Lung microvascular endothelial cell (primary cell): ENCODE measurements around the gene TJP2. TPM values are rescaled to one million over a fixed set of nuclear protein-coding genes. Genes with fewer than 3 reads are reported as not detected.
"Not testable (repeated sequence)": the region's sequence is repeated elsewhere in the genome, so short reads cannot be mapped to it uniquely, and the experiment has no call there.

Source experiments
- DNase-seq, 2 donors: peaks; one replicate each; pipeline versions ENCODE4 v3.0.0 to v3.0.0-alpha.2; 2010; ENCODE audit warnings: low read depth in 2 of 2
- total RNA-seq: library from RNA; depleted of rRNA; stranded (reverse); fragments of >200 nt; gene quantifications from 2 replicates; pipeline ENCODE4 v1.2.1, GENCODE V29; 2014

The TJP2 gene
- total RNA-seq, 1 donor from 2014 or later: 48.4 TPM

DNA sequence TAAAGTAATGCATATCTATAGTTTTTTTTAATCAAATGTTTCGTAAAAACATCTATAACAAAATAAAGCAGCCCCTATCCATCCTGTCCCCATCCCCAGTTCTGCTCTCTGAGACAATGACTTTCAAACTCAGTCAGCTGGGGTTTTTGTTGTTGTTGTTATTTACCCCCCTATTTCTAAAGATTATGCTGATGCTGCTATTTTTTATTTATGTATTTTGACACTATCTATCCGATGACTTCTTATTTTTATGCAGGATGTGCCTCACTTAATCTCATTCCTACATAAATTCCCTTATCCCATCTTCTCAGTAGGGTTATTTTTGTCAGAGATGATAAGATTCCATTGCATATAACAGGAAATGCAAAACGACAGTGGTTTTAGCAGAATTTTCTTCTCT, 105.7 kb downstream of the TJP2 start:
- DNase-seq: no peak

- no peak for DNase-seq
These were observed 108.9 kb downstream of the TJP2 start for GRCh38 chr9:69283003-69283402.

DNA sequence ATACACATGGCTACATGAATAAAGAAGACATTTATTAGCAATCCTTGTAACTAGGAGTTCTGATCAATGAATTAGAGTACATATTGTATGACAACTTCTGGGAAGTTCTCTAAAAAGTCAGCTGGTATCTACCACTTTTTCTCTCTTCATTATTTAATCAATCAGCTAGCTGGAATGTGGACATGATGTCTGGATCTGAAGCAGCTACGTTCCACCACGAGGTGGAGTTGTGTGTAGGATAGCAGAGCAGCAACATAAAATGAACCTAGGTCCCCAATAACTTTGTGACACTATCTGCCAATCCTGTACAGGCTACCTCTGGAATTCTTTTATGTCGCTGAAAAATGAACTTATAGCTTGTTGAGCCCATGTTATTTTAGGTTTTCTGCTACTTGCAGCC, 118.0 kb downstream of the TJP2 start:
- no peak for DNase-seq

DNA sequence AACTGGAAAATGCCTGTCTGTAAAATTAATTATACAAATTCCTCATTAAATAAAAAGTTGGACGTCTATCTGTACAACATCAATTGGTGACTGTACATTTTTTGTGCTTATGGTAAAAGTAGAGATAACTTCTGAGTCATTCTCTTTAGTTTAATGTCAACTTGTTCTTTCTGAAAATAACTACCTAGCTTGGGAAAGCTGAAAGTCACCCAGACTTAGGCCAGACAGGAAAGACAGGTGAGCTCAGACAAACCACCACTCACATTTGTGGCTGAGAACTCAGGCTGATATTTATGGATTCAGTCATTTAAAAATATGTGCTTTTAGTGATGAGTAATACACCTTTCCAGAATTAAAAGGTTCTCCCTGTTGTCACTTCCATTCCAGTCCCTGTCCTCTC, 119.1 kb downstream of the TJP2 start:
- DNase-seq: no peak

- no peak for DNase-seq
These were observed 121.9 kb downstream of the TJP2 start for GRCh38 chr9:69295872-69296552.

DNA sequence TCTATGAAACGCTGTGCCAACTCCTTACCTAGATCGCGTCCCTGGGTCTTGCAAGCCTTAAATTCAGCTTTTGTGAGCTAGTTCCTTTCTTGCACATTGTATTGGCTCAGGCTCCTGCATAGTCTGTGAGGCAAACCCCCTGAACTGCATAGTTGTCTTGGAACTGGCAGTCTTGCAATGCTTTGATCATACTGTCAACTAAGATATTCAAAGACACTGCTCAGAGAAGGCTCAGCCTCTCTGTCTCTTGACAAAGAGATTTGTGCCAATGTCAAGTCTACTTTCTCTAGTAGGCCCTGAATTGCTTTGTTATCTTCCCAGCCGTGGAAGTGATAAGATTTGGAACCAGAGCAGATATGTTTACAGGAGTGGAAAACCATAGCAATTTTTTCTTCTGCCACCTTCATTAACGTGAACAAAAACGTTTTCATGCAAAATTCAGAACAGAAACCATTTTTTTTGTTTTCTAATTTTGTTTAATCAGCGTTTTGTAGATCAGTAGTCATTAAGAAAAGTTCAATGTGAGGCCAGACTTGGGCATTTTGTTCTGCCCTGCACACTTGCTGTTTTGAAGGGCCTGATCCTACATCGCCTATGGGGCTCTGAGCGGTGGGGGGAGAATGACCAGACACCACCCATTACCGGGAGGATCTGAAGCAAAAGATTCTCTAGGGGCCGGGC, 123.4 kb downstream of the TJP2 start:
- DNase-seq: no peak

DNA sequence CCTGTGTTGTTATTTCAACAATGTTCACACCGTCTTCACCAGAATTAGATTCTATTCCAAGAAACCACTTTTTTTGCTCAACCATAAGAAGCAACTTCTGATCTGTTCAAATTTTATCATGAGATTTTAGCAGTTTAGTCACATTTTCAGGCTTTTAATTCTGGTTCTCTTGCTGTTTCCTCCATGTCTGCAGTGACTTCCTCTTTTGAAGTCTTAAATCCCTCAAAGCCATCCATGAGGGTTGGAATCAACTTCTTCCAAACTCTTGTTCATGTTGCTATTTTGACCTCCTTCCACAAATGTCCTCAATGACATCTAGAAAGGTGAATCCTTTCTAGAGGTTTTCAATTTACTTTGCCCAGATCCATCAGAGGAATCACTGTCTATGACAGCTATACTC, 125.2 kb downstream of the TJP2 start:
- no peak for DNase-seq

GRCh38 chr9:69299826-69300225, 125.7 kb downstream of the TJP2 start:
- no peak for DNase-seq

- DNase-seq: no peak
These were observed 129.3 kb downstream of the TJP2 start for GRCh38 chr9:69303331-69303730.

- DNase-seq: not testable (repeated sequence)
These were observed 132.9 kb downstream of the TJP2 start for GRCh38 chr9:69306895-69307445.

- DNase-seq: no peak
These were observed 133.5 kb downstream of the TJP2 start for GRCh38 chr9:69307446-69308205.

GRCh38 chr9:69308206-69308931, 134.3 kb downstream of the TJP2 start:
- no peak for DNase-seq

- DNase-seq: no peak
These were observed 139.1 kb downstream of the TJP2 start for GRCh38 chr9:69313175-69313574.

DNA sequence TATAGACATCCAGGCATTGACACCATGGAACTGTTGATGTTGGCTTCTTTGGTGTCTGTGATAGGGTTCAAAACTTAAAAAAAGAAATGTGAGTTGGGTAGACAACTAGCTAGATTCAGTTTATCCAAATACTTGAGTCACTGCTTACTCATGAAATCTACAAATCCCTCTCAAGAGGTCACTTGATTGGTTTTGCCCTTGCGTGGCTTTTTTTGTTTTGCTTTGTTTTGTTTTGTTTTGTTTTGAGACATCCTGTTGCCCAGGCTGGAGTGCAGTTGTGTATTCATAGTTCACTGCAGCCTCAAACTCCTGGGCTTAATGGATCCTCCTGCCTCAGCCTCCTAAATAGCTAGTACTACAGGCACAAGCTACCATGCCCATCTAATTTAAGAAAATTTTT, 140.5 kb downstream of the TJP2 start:
- DNase-seq: peak in 1 of 2 donors; percentile 14

DNA sequence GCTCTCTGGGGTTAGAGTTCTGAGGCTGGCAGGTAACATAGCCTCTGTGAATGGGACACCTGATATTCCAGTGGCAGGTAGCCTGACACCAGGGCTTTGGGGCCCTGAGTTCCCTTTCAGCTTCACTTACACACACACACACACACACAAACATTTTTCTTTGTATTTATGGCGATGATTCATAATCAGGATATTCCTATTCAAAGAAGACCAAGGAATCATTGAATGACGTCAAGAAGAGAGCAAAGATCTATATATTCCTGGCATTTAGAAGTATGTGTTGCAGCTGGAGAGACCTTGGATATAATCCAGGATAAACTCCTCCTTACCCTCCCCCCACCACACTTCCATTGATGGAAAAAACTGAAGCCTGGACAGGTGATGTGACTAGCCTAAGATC, 143.0 kb downstream of the TJP2 start:
- peak in 1 of 2 donors; percentile 37 for DNase-seq

DNA sequence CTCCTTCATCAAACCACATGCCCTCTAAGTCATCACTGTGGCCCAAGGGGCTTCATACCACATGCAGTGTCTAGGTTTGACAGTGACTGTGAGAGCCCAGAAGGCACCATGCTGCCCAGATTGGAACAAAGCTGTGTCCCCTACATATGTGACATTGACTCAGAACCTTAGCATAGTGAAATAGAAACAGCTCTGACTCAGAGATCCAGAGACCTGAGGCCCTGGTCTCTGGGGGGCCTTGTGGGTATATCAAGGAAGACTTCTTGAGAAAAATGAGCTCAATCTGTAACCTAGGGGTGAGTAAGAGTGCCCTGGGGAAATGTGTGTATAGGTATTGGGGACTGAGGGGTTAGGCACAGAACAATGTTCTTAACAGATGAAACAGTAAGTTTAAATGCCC, 143.8 kb downstream of the TJP2 start:
- no peak for DNase-seq

DNA sequence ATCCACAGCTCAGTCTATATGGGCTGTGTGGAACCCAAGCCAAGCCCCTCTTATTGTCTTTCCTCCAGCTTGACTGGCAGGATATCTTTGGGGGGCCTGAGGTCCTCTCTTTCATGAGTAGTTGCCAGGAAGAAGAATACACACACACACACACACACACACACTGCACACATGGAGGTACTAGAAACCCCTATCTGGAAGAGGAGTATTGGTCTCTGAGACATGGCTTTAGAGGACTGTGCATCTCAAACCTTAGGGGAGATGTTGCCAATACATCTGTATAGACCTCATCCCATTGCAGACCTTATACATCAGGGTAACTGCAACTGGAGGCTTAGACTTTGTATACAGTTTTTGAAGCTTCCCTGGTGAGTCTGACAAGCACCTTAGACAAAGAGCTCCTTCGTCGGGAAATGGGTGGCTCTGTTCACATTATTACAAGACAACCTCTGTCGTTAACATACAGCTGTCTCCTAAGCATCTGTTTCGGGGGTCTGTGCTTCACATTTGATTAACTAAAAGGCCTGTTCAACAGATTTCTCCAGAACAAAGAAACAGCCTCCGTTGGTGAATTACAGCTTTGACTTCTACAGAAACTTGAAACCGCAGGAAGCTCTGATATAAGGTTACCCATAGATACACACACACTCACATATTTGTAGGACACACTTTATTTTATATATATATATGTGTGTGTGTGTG, 145.4 kb downstream of the TJP2 start:
- DNase-seq: no peak

GRCh38 chr9:69322256-69322655, 148.2 kb downstream of the TJP2 start:
- DNase-seq: peak; percentile 11 to 51

GRCh38 chr9:69323861-69324260, 149.8 kb downstream of the TJP2 start:
- no peak for DNase-seq
